B cell (primary cell): ENCODE data around the gene BCL2.

Experiments used
- EZH2 ChIP-seq: IDR thresholded peaks from 2 replicates; pipeline ENCODE4 v1.6.1; 2012; ENCODE audit warnings: borderline replicate concordance, low read depth, mild to moderate bottlenecking, moderate library complexity, low read length; ENCODE audit not compliant: insufficient read depth, poor library complexity, severe bottlenecking
- TF ChIP-seq, protein P1 (sequence below): fragments of 200-600 bp; IDR thresholded peaks from one replicate; pipeline ENCODE4 v1.8.0; 2022; ENCODE audit warnings: antibody characterized with exemption, mild to moderate bottlenecking

DNA sequence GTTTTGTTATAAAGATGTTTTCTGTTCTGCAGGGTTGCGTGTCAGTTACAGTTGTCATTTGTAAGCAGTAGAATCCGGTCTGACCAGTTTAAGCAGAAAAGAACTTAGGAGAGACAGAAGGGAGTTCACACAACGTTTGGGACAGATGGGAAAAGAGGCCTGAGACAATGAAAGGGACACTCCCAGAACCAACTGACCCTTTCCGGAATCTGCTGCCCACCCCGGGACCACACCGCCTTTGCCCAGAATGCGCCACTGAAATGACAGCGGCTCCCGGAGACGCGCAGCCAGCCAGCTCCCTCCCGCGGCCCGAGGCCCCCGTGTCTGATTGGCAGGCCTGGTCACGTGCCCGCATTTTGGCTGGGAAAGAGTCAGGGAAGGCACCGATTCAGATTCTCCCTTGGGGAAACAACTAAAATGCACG is 244.6 kb downstream of the BCL2 start:
- TF ChIP-seq, protein P1, sequence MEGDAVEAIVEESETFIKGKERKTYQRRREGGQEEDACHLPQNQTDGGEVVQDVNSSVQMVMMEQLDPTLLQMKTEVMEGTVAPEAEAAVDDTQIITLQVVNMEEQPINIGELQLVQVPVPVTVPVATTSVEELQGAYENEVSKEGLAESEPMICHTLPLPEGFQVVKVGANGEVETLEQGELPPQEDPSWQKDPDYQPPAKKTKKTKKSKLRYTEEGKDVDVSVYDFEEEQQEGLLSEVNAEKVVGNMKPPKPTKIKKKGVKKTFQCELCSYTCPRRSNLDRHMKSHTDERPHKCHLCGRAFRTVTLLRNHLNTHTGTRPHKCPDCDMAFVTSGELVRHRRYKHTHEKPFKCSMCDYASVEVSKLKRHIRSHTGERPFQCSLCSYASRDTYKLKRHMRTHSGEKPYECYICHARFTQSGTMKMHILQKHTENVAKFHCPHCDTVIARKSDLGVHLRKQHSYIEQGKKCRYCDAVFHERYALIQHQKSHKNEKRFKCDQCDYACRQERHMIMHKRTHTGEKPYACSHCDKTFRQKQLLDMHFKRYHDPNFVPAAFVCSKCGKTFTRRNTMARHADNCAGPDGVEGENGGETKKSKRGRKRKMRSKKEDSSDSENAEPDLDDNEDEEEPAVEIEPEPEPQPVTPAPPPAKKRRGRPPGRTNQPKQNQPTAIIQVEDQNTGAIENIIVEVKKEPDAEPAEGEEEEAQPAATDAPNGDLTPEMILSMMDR, result no peak
- no peak for TF ChIP-seq EZH2
